Activated CD4-positive, alpha-beta T cell treated with anti-CD3 and anti-CD28 coated beads, Interleukin-2, amount 10 ng/mL, durations not matched to agents 7 days and 5 days (primary cell): Measurements from ENCODE around the gene MAML3. TPM values are rescaled to one million over a fixed set of nuclear protein-coding genes. Genes with fewer than 3 reads are reported as not detected.

ENCODE experiments used
- CTCF ChIA-PET: fragments of 350-600 bp; sonication (Branson Sonifier 250); formaldehyde crosslinking; loops from one replicate; lab custom pipeline; 2021; ENCODE audit warnings: antibody characterized with exemption; lab: Charles Lee
- POLR2A ChIA-PET: fragments of 350-600 bp; sonication (Branson Sonifier 250); formaldehyde crosslinking; loops from one replicate; lab custom pipeline; 2021; ENCODE audit warnings: antibody characterized with exemption; lab: Charles Lee
- DNase-seq: peaks from one replicate; pipeline ENCODE4 v3.0.0-alpha.2; 2020
- H3K27ac Mint-ChIP-seq: one replicate; pipeline ENCODE4 v1.8.0; 2021; ENCODE audit warnings: mild to moderate bottlenecking, moderate library complexity, mixed read lengths
- H3K27me3 Mint-ChIP-seq: one replicate; pipeline ENCODE4 v1.8.0; 2021; ENCODE audit warnings: mixed read lengths
- H3K36me3 Mint-ChIP-seq: one replicate; pipeline ENCODE4 v1.8.0; 2021; ENCODE audit warnings: low read depth, mixed read lengths
- H3K4me1 Mint-ChIP-seq: one replicate; pipeline ENCODE4 v1.8.0; 2021; ENCODE audit warnings: mixed read lengths
- H3K4me3 Mint-ChIP-seq: one replicate; pipeline ENCODE4 v1.8.0; 2021; ENCODE audit warnings: mild to moderate bottlenecking, moderate library complexity, mixed read lengths
- H3K9me3 Mint-ChIP-seq: one replicate; pipeline ENCODE4 v1.8.0; 2021; ENCODE audit warnings: mixed read lengths
- total RNA-seq, 2 experiments: library from RNA; stranded (reverse); gene quantifications; one replicate each; pipeline ENCODE4 v1.2.3, GENCODE V29; 2021

Gene MAML3
- total RNA-seq, 2 experiments from 2014 or later = 2.0 to 2.2 TPM

DNA sequence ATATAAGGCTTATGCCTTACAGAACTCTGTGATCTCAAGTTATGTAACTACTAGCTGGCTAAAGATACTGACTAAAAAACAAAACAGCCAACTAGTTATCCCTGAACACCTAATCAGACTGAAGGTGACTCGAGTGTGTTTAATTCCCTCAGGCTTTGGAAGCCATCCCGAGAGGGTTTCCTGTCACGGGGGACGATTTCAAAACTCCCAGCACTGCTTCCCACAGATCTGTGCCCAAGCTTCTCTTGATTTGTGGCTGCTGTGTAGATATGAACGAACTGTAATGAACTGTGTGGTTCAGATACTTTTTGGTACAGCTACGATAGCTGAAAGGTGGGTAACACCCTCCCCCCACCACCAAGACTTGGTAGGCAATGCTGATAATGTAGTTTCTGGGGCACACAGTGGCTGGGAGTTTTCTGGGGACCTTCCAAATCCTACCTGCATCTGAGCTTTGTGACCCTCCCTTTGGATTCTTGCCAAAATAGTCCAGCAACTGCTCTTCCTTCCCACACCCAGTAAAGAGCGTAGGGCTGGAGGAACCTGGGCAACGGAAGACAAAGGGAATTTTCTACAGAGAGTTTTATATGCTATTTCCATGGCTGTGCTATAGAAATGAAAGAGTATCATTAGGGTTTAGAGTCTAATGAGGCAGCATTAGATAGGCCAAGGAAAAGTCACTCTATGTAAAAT, 339.5 kb downstream of the MAML3 start:
- DNase-seq = no peak
- Mint-ChIP-seq H3K9me3 (peaks cover 2% of the 10 kb centered on the region), H3K4me1 (no peaks in the 10 kb centered on the region), H3K27ac (no peak overlapping the region), H3K27me3 (no peaks in the 10 kb centered on the region), H3K4me3 (no peak overlapping the region), H3K36me3 (no peaks in the 10 kb centered on the region)
- ChIA-PET POLR2A (no interaction called here), CTCF (interaction anchor here (1.0 kb wide), 1 partner anchor 15 kb away, joined by 3 read pairs; no protein-coding TSS in a partner anchor)

DNA sequence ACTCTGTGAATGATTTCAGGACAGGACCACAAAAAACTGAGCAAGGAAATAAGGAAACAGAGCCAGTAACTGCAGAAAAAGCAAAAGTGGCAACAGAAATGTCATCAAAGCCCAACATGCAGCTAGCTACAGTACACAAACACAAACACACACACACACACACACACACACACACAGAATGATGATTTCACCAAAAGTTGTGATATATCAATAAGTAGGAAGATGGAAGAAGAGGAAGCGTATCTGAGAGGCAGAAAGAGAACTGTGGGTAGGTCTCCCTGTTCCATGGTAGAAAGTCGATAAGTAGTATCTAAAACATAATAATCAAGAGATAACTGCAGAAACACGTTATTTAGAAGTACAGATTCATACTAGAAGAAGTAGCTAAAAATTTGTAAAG, 340.1 kb downstream of the MAML3 start:
- peaks cover 2% of the 10 kb centered on the region for H3K9me3 Mint-ChIP-seq

DNA sequence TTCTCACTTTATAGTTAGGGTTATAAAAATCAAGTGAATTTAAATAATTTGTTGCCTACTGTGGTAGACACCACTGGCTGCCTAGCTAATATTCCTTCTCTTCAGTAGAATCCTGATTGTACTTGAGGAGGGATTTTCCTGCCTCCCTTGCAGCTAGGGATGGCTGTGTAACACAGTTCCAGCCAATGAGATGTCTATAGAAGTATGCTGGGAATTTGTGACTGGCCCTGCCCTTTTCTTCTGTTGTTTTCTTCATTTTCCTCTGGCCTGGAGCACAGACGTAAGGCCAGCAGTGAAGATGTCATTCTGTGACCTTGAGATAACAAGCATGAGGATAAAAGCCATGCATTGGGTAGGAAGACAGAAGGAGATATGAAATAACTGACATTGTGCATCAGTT, 343.3 kb downstream of the MAML3 start:
- Mint-ChIP-seq H3K9me3 (peaks cover 2% of the 10 kb centered on the region), H3K27ac (no peak overlapping the region), H3K4me1 (no peaks in the 10 kb centered on the region), H3K36me3 (no peaks in the 10 kb centered on the region), H3K4me3 (no peak overlapping the region), H3K27me3 (no peaks in the 10 kb centered on the region)
- no peak for DNase-seq
- ChIA-PET CTCF (interaction anchor here (0.6 kb wide), 1 partner anchor 1005 kb away, joined by 4 read pairs; no protein-coding TSS in a partner anchor), POLR2A (no interaction called here)

More for the DNA sequence above, 340.1 kb downstream of the MAML3 start:
- ChIA-PET POLR2A (no interaction called here), CTCF (interaction anchor here (1.0 kb wide), 2 partner anchors 14 to 126 kb away, joined by 3 to 4 read pairs; no protein-coding TSS in a partner anchor)
- no peak overlapping the region for H3K27ac Mint-ChIP-seq
- no peak overlapping the region for H3K4me3 Mint-ChIP-seq
- no peaks in the 10 kb centered on the region for H3K27me3 Mint-ChIP-seq
- DNase-seq = no peak
- no peaks in the 10 kb centered on the region for H3K4me1 Mint-ChIP-seq
- no peaks in the 10 kb centered on the region for H3K36me3 Mint-ChIP-seq

DNA sequence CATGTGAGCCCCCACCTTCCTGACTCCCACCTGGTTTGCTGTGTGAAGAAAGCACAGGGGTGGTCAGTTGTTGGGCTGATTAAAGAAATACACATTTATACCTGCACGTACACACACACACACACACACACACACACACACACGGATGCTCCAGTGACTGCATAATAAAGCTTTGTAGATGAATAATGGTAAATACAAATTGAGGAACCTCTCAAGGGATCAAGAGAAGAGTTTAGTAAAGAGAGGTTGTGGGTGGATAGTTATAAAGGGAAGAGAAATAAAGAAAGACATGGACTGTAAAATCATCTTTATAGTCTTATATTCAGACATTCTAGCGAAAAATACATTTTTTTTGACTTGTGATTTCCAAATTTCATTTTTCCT, 344.2 kb downstream of the MAML3 start:
- no peak for DNase-seq
- H3K36me3 Mint-ChIP-seq = no peaks in the 10 kb centered on the region
- H3K4me3 Mint-ChIP-seq = no peak overlapping the region
- no peaks in the 10 kb centered on the region for H3K4me1 Mint-ChIP-seq
- CTCF ChIA-PET = interaction anchor here (0.6 kb wide), 1 partner anchor 16 kb away, joined by 4 read pairs; no protein-coding TSS in a partner anchor
- no peaks in the 10 kb centered on the region for H3K27me3 Mint-ChIP-seq
- no peak overlapping the region for H3K27ac Mint-ChIP-seq
- H3K9me3 Mint-ChIP-seq = peaks cover 2% of the 10 kb centered on the region
- POLR2A ChIA-PET = no interaction called here

DNA sequence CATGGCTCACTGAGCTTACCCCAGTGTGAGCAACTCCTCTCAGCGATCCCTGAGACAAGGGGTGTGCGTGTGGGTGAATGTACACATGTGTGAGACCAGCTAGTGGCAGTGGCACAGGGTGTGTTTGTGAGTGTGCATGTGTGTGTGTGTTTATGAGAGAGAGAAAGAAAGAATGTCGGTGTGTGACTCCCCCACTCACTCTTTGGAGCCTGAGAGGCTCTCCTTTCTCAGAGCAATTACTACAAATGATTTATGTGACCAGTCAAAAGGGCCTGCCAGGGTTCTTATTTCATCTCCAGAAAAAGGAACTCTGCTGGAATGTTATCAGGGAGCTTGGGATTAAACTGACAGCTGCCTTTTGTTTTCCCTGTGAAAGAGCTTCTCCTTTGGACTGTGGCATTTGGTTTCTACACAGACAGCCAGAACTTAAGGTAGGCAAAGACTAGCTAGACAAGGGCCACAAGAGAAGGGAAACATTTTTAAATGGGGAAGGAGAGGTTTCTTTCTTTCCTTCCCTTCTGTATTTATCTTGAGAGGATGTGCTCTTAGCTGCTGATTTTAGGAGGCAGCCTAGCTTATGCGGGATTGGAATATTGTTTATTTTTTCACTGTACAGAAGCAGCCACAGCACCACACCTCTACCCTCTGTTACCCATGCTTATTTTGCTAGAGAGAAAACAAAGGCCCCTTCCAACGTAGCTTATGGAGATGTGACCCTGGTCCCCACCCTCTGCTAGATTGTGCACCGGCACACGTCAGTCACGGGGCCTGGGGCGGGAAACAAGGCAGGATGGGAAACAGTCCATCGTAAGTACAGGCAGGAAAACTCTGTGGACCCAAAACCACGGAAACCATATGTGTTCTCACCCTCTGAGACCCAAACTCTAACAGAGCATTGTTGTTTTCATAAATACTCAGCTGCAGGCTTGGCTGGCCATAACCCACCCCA, 344.9 kb downstream of the MAML3 start:
- Mint-ChIP-seq H3K27ac (no peak overlapping the region), H3K4me3 (no peak overlapping the region), H3K36me3 (no peaks in the 10 kb centered on the region), H3K27me3 (no peaks in the 10 kb centered on the region), H3K4me1 (peaks cover under 1% of the 10 kb centered on the region), H3K9me3 (peaks cover 2% of the 10 kb centered on the region)
- DNase-seq = no peak
- POLR2A ChIA-PET = interaction anchor here (0.7 kb wide), 1 partner anchor 11 kb away, joined by 5 read pairs; no protein-coding TSS in a partner anchor
- CTCF ChIA-PET = interaction anchor here (0.6 kb wide), 1 partner anchor 17 kb away, joined by 4 read pairs; no protein-coding TSS in a partner anchor

DNA sequence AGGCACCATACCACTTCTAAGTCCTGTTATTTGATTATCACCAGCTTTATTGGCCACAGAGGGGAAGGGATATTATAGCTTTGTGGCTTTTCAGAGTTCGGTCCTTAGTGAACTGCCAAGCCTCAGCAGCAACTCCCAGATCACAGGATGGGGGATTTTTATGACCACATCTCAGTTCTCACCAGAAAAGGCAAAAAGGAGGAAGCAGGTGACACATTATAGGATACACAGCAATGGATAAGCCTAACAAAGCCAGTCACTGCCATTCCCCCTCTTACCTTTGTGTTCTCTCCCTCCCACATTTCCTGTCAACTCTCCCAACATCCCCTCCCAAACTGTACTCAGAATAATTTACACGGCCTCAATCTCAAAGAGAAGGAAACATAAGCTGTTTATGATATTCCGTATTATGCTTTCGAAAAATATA, 345.6 kb downstream of the MAML3 start:
- peaks cover 2% of the 10 kb centered on the region for H3K9me3 Mint-ChIP-seq
- H3K4me1 Mint-ChIP-seq = peaks cover 7% of the 10 kb centered on the region
- CTCF ChIA-PET = no interaction called here
- no peak overlapping the region for H3K27ac Mint-ChIP-seq
- POLR2A ChIA-PET = interaction anchor here (0.7 kb wide), 1 partner anchor 11 kb away, joined by 5 read pairs; no protein-coding TSS in a partner anchor
- no peak overlapping the region for H3K4me3 Mint-ChIP-seq
- no peaks in the 10 kb centered on the region for H3K27me3 Mint-ChIP-seq
- H3K36me3 Mint-ChIP-seq = no peaks in the 10 kb centered on the region
- DNase-seq = no peak

DNA sequence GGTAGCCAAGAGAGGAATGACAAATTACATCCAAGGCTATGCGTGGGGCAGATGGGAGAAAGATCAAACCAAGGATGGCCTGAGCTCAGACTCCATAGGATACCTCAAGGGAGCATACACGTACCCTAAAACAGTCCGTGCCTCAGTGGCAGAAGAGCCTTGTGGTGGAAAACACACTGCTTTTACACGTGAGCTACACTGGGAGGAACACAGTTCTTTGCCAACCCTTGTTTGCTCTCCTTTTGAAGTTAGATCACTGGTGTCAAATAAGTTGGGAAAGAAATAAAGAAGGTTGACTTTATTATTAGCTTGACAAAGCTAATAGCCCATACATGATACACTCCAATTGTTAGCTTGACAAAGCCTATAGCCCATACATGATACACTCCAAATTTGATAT, 346.5 kb downstream of the MAML3 start:
- peaks cover 10% of the 10 kb centered on the region for H3K4me1 Mint-ChIP-seq
- no peak overlapping the region for H3K4me3 Mint-ChIP-seq
- ChIA-PET CTCF (interaction anchor here (1.2 kb wide), 1 partner anchor 8 kb away, joined by 3 read pairs; no protein-coding TSS in a partner anchor), POLR2A (no interaction called here)
- H3K9me3 Mint-ChIP-seq = peaks cover 2% of the 10 kb centered on the region
- H3K27ac Mint-ChIP-seq = no peak overlapping the region
- H3K27me3 Mint-ChIP-seq = no peaks in the 10 kb centered on the region
- no peaks in the 10 kb centered on the region for H3K36me3 Mint-ChIP-seq
- DNase-seq = no peak

DNA sequence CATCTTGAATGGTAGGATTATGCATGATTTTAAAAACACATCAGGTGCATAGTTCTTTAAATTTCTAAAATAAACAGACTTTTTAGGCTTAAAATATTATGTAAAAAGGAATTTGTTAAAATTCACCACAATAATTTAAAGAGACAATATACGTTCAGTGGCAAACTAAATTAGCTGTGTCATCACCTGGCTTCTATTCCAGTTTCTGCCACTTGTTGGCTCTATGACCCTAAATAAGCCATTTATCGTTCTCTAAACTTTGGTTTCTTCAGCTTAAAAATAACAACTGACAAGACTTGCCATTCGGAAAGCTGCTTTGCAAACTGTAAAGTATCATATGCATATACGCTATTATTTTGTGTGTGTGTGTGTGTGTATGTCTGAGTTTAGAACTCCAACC, 347.1 kb downstream of the MAML3 start:
- Mint-ChIP-seq H3K4me3 (no peak overlapping the region), H3K27ac (no peak overlapping the region), H3K9me3 (peaks cover 2% of the 10 kb centered on the region), H3K4me1 (peaks cover 10% of the 10 kb centered on the region), H3K27me3 (no peaks in the 10 kb centered on the region), H3K36me3 (no peaks in the 10 kb centered on the region)
- no peak for DNase-seq
- ChIA-PET CTCF (interaction anchor here (1.2 kb wide), 1 partner anchor 9 kb away, joined by 3 read pairs; no protein-coding TSS in a partner anchor), POLR2A (interaction anchor here (0.7 kb wide), 1 partner anchor 203 kb away, joined by 3 read pairs; no protein-coding TSS in a partner anchor)

DNA sequence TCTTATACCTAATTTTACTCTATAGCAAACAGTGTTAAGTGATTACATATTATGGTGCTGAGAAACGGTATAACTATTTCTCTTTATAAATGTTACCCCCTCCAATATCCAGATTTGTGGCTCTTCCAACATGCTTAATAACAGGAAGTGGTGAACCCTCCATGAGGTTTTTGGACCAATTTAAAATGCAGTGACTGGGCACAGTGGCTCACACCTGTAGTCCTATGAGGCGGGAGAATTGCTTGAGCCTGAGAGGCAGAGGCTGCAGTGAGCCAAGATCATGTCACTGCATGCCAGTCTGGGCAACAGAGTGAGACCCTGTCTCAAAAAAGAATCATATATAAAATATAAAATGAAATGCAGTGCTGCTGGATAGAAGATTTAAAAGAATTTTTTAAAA, 351.1 kb downstream of the MAML3 start:
- ChIA-PET CTCF (no interaction called here), POLR2A (no interaction called here)
- no peak for DNase-seq
- H3K4me3 Mint-ChIP-seq = no peak overlapping the region
- peaks cover 15% of the 10 kb centered on the region for H3K4me1 Mint-ChIP-seq
- H3K27ac Mint-ChIP-seq = no peak overlapping the region
- peaks cover 3% of the 10 kb centered on the region for H3K27me3 Mint-ChIP-seq
- H3K9me3 Mint-ChIP-seq = no peaks in the 10 kb centered on the region
- no peaks in the 10 kb centered on the region for H3K36me3 Mint-ChIP-seq

DNA sequence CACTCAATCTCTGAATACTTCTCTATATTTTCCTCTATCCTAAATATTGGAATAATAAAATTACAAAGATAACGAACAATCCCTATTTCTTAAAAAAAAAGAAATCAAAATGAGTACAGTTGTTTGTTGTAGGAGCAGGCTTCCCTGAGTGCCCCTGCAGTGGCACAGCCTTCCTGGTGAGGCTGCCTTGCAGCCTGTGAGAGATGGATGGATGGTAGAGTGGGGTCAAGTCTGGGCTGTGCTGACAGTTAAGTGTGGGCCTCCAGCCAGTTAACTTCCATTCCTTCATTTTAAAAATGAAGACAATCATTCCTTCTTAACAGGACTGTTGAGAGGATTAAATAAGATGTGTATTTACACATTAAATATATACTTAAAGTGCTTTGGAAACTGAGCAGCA, 351.5 kb downstream of the MAML3 start:
- Mint-ChIP-seq H3K27ac (no peak overlapping the region), H3K9me3 (no peaks in the 10 kb centered on the region), H3K36me3 (no peaks in the 10 kb centered on the region), H3K4me1 (peaks cover 15% of the 10 kb centered on the region), H3K27me3 (peaks cover 3% of the 10 kb centered on the region), H3K4me3 (no peak overlapping the region)
- ChIA-PET POLR2A (no interaction called here), CTCF (no interaction called here)
- DNase-seq = no peak

DNA sequence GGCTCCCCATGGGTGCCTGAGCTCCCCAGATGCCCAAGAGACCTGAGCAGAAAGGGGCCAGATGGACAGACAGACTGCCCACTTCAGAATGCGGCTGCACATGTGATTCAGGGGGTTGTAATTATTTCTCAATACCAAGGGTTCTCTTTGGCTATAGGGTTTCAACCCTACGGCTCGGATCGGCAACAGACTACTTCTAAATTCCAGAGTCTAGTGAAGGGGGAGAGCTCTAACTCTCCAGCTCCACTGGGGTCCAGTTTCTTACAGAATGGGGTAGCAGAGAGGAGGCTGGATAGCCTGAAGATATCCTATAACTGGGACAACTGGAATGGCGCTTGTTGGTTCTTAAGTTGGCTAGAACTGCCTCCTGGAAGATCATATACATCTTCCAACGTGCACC, 352.1 kb downstream of the MAML3 start:
- ChIA-PET CTCF (no interaction called here), POLR2A (no interaction called here)
- Mint-ChIP-seq H3K4me3 (no peak overlapping the region), H3K9me3 (no peaks in the 10 kb centered on the region), H3K36me3 (no peaks in the 10 kb centered on the region), H3K27ac (no peak overlapping the region), H3K27me3 (peaks cover 3% of the 10 kb centered on the region), H3K4me1 (peaks cover 15% of the 10 kb centered on the region)
- no peak for DNase-seq

DNA sequence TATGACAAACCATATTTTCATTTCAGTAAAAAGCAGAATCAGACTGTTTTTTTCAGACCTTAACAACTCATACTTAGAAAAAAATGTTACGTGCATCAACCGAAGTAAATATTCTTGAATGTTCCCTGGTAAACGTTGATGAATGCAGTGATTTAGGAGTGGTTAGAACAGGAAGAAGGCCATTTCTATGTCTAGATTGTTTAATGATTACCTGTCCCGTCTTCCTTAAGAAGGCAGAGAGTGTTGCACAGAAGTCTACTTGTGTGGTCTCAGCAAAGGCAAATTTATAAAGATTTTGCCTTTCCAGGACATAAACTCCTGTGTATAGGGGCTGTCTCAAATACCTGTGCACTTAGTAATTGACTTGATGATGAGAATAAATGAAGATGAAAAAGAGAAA, 353.9 kb downstream of the MAML3 start:
- no peak for DNase-seq
- CTCF ChIA-PET = interaction anchor here (1.0 to 1.4 kb wide), 2 partner anchors 14 to 22 kb away, joined by 3 to 5 read pairs; no protein-coding TSS in a partner anchor

More for the DNA sequence above, 353.9 kb downstream of the MAML3 start:
- Mint-ChIP-seq H3K36me3 (no peaks in the 10 kb centered on the region), H3K27me3 (peaks cover 3% of the 10 kb centered on the region), H3K4me3 (no peak overlapping the region), H3K27ac (no peak overlapping the region), H3K9me3 (no peaks in the 10 kb centered on the region), H3K4me1 (peaks cover 15% of the 10 kb centered on the region)
- POLR2A ChIA-PET = no interaction called here
